ENCODE results near the gene NLE1.

NLE1 gene

GRCh38 chr17:35167046-35167445, 24.9 kb upstream of the NLE1 start:
- DNase-seq (ENCODE audit: low read depth, low spot score): no peak
- no peak overlapping the region for H3K4me3 ChIP-seq
- H3K36me3 ChIP-seq (ENCODE audit: insufficient read depth, low read length): no peaks in the 10 kb centered on the region
- H3K27ac ChIP-seq: no peak overlapping the region
- TF ChIP-seq FOXP2 (optimal IDR thresholded peaks at IDR 0.05; ENCODE audit: control extremely low read depth, extremely low read length, insufficient read depth): no peak
- no peak for TF ChIP-seq EZH2 (IDR thresholded peaks at IDR 0.05)
- no peak for TF ChIP-seq POLR2AphosphoS5 (IDR thresholded peaks at IDR 0.05; ENCODE audit: borderline replicate concordance, low read depth, low read length)
- no peaks in the 10 kb centered on the region for H3K9me3 ChIP-seq (ENCODE audit: low read depth, low read length)
- H3K9ac ChIP-seq (ENCODE audit: insufficient read length): no peak overlapping the region

- Histone ChIP-seq H3K9me3 (ENCODE audit: low read depth, low read length) (no peaks in the 10 kb centered on the region), H3K27ac (no peak overlapping the region), H3K36me3 (ENCODE audit: insufficient read depth, low read length) (no peaks in the 10 kb centered on the region), H3K4me3 (no peak overlapping the region), H3K9ac (ENCODE audit: insufficient read length) (no peak overlapping the region)
- no peak for DNase-seq (ENCODE audit: low read depth, low spot score)
- TF ChIP-seq POLR2AphosphoS5 (IDR thresholded peaks at IDR 0.05; ENCODE audit: borderline replicate concordance, low read depth, low read length) (no peak), FOXP2 (optimal IDR thresholded peaks at IDR 0.05; ENCODE audit: control extremely low read depth, extremely low read length, insufficient read depth) (no peak), EZH2 (IDR thresholded peaks at IDR 0.05) (no peak)
Observed at GRCh38 chr17:35166526-35166925, 24.4 kb upstream of the NLE1 start.

GRCh38 chr17:35164716-35165115, 22.6 kb upstream of the NLE1 start:
- Histone ChIP-seq H3K36me3 (ENCODE audit: insufficient read depth, low read length) (no peaks in the 10 kb centered on the region), H3K4me3 (no peak overlapping the region), H3K9me3 (ENCODE audit: low read depth, low read length) (no peaks in the 10 kb centered on the region), H3K9ac (ENCODE audit: insufficient read length) (no peak overlapping the region), H3K27ac (no peak overlapping the region)
- no peak for TF ChIP-seq EZH2 (IDR thresholded peaks at IDR 0.05)
- no peak for TF ChIP-seq FOXP2 (optimal IDR thresholded peaks at IDR 0.05; ENCODE audit: control extremely low read depth, extremely low read length, insufficient read depth)
- TF ChIP-seq POLR2AphosphoS5 (IDR thresholded peaks at IDR 0.05; ENCODE audit: borderline replicate concordance, low read depth, low read length): no peak
- no peak for DNase-seq (ENCODE audit: low read depth, low spot score)

- no peak overlapping the region for H3K4me3 ChIP-seq
- no peak for TF ChIP-seq FOXP2 (optimal IDR thresholded peaks at IDR 0.05; ENCODE audit: control extremely low read depth, extremely low read length, insufficient read depth)
- no peak for TF ChIP-seq EZH2 (IDR thresholded peaks at IDR 0.05)
- no peak for TF ChIP-seq POLR2AphosphoS5 (IDR thresholded peaks at IDR 0.05; ENCODE audit: borderline replicate concordance, low read depth, low read length)
- no peaks in the 10 kb centered on the region for H3K36me3 ChIP-seq (ENCODE audit: insufficient read depth, low read length)
Observed at GRCh38 chr17:35163886-35164285, 21.8 kb upstream of the NLE1 start.

GRCh38 chr17:35162755-35163154, 20.7 kb upstream of the NLE1 start:
- no peak for DNase-seq (ENCODE audit: low read depth, low spot score)
- no peaks in the 10 kb centered on the region for H3K9me3 ChIP-seq (ENCODE audit: low read depth, low read length)
- no peak for TF ChIP-seq POLR2AphosphoS5 (IDR thresholded peaks at IDR 0.05; ENCODE audit: borderline replicate concordance, low read depth, low read length)
- TF ChIP-seq FOXP2 (optimal IDR thresholded peaks at IDR 0.05; ENCODE audit: control extremely low read depth, extremely low read length, insufficient read depth): no peak
- no peak for TF ChIP-seq EZH2 (IDR thresholded peaks at IDR 0.05)
- H3K9ac ChIP-seq (ENCODE audit: insufficient read length): no peak overlapping the region
- no peaks in the 10 kb centered on the region for H3K36me3 ChIP-seq (ENCODE audit: insufficient read depth, low read length)
- H3K27ac ChIP-seq: no peak overlapping the region
- no peak overlapping the region for H3K4me3 ChIP-seq

More at GRCh38 chr17:35163886-35164285, 21.8 kb upstream of the NLE1 start:
- no peak overlapping the region for H3K9ac ChIP-seq (ENCODE audit: insufficient read length)
- no peak overlapping the region for H3K27ac ChIP-seq
- H3K9me3 ChIP-seq (ENCODE audit: low read depth, low read length): no peaks in the 10 kb centered on the region
- no peak for DNase-seq (ENCODE audit: low read depth, low spot score)

- DNase-seq (ENCODE audit: low read depth, low spot score): no peak
- Histone ChIP-seq H3K36me3 (ENCODE audit: insufficient read depth, low read length) (no peaks in the 10 kb centered on the region), H3K9me3 (ENCODE audit: low read depth, low read length) (no peaks in the 10 kb centered on the region), H3K27ac (no peak overlapping the region), H3K4me3 (no peak overlapping the region), H3K9ac (ENCODE audit: insufficient read length) (no peak overlapping the region)
- no peak for TF ChIP-seq FOXP2 (optimal IDR thresholded peaks at IDR 0.05; ENCODE audit: control extremely low read depth, extremely low read length, insufficient read depth)
- TF ChIP-seq POLR2AphosphoS5 (IDR thresholded peaks at IDR 0.05; ENCODE audit: borderline replicate concordance, low read depth, low read length): no peak
- TF ChIP-seq EZH2 (IDR thresholded peaks at IDR 0.05): no peak
Observed at GRCh38 chr17:35161281-35161761, 19.2 kb upstream of the NLE1 start.

- Histone ChIP-seq H3K9me3 (ENCODE audit: low read depth, low read length) (no peaks in the 10 kb centered on the region), H3K27ac (no peak overlapping the region), H3K9ac (ENCODE audit: insufficient read length) (no peak overlapping the region), H3K36me3 (ENCODE audit: insufficient read depth, low read length) (no peaks in the 10 kb centered on the region), H3K4me3 (no peak overlapping the region)
- TF ChIP-seq FOXP2 (optimal IDR thresholded peaks at IDR 0.05; ENCODE audit: control extremely low read depth, extremely low read length, insufficient read depth) (no peak), POLR2AphosphoS5 (IDR thresholded peaks at IDR 0.05; ENCODE audit: borderline replicate concordance, low read depth, low read length) (no peak), EZH2 (IDR thresholded peaks at IDR 0.05) (no peak)
- DNase-seq (ENCODE audit: low read depth, low spot score): no peak
Observed at GRCh38 chr17:35160354-35161201, 18.5 kb upstream of the NLE1 start.

- no peak overlapping the region for H3K9ac ChIP-seq (ENCODE audit: insufficient read length)
- H3K36me3 ChIP-seq (ENCODE audit: insufficient read depth, low read length): no peaks in the 10 kb centered on the region
- H3K9me3 ChIP-seq (ENCODE audit: low read depth, low read length): no peaks in the 10 kb centered on the region
- no peak overlapping the region for H3K4me3 ChIP-seq
- no peak for DNase-seq (ENCODE audit: low read depth, low spot score)
- no peak overlapping the region for H3K27ac ChIP-seq
- TF ChIP-seq FOXP2 (optimal IDR thresholded peaks at IDR 0.05; ENCODE audit: control extremely low read depth, extremely low read length, insufficient read depth) (no peak), POLR2AphosphoS5 (IDR thresholded peaks at IDR 0.05; ENCODE audit: borderline replicate concordance, low read depth, low read length) (no peak), EZH2 (IDR thresholded peaks at IDR 0.05) (no peak)
Observed at GRCh38 chr17:35159940-35160339, 17.8 kb upstream of the NLE1 start.

All from SK-N-MC (cell line).